GM19438 (cell line): ENCODE results near the gene LMOD2.

ENCODE experiments used
- ATAC-seq: cut with Tn5 transposase; IDR thresholded peaks from one replicate; pipeline ENCODE4 v1.9.1; 2021; ENCODE audit warnings: low read depth; ENCODE audit not compliant: unreplicated experiment

The LMOD2 gene

GRCh38 chr7:123711832-123712293 is 56.2 kb downstream of the LMOD2 start:
- ATAC-seq: no peak

- no peak for ATAC-seq
Measured at GRCh38 chr7:123712619-123713018, 57.0 kb downstream of the LMOD2 start.
